HepG2 (cell line): ENCODE results near the gene NAPB. TPM values are rescaled to one million over a fixed set of nuclear protein-coding genes. Genes with fewer than 3 reads are reported as not detected.
A peak's percentile ranks its signal among the peaks of the same experiment; 100 is the strongest.

Source experiments
- FUBP1 ChIP-seq: sonication (generic); formaldehyde crosslinking; IDR thresholded peaks from 2 replicates; pipeline ENCODE4 v1.5.1; 2020; ENCODE audit warnings: missing genetic modification reagents, mild to moderate bottlenecking, borderline replicate concordance
- JUN ChIP-seq: sonication (generic); formaldehyde crosslinking; IDR thresholded peaks from 2 replicates; pipeline ENCODE4 v1.4.0; 2020; ENCODE audit warnings: mild to moderate bottlenecking, missing genetic modification reagents
- MEIS2 ChIP-seq: sonication (generic); formaldehyde crosslinking; IDR thresholded peaks from 2 replicates; pipeline ENCODE4 v1.9.0; 2021; ENCODE audit warnings: mild to moderate bottlenecking, missing genetic modification reagents
- MLLT10 ChIP-seq: sonication (generic); formaldehyde crosslinking; IDR thresholded peaks from 2 replicates; pipeline ENCODE4 v1.4.0; 2020; ENCODE audit warnings: missing genetic modification reagents
- NR2F2 ChIP-seq: IDR thresholded peaks from 2 replicates; pipeline ENCODE4 v1.6.1; 2012; ENCODE audit warnings: low read depth, inconsistent platforms, borderline replicate concordance
- TMF1 ChIP-seq: sonication (generic); formaldehyde crosslinking; IDR thresholded peaks from 2 replicates; pipeline ENCODE4 v1.8.1; 2022; ENCODE audit warnings: low read depth, missing genetic modification reagents
- ZHX2 ChIP-seq, 2 experiments: sonication (generic) in 1 of 2; formaldehyde crosslinking in 1 of 2; IDR thresholded peaks; 2 replicates each; pipeline versions ENCODE4 v1.6.1 to v1.9.0; 2014 to 2022; ENCODE audit warnings: antibody characterized with exemption in 1 of 2, borderline replicate concordance in 1 of 2, inconsistent platforms in 1 of 2, low read depth in 1 of 2, missing genetic modification reagents in 1 of 2
- ZNF12 ChIP-seq: sonication (generic); formaldehyde crosslinking; IDR thresholded peaks from 2 replicates; pipeline ENCODE4 v1.5.0; 2020; ENCODE audit warnings: missing genetic modification reagents
- ZNF207 ChIP-seq: fragments of 450-650 bp; IDR thresholded peaks from 2 replicates; pipeline ENCODE4 v1.6.1; 2016; ENCODE audit warnings: antibody characterized with exemption, borderline replicate concordance
- ZNF343 ChIP-seq: sonication (generic); formaldehyde crosslinking; IDR thresholded peaks from 2 replicates; pipeline ENCODE4 v1.4.0; 2020; ENCODE audit warnings: mild to moderate bottlenecking, missing genetic modification reagents
- ZNF607 ChIP-seq: sonication (generic); formaldehyde crosslinking; IDR thresholded peaks from 2 replicates; pipeline ENCODE4 v1.5.1; 2020; ENCODE audit warnings: missing genetic modification reagents, mild to moderate bottlenecking, borderline replicate concordance
- ZNF691 ChIP-seq: sonication (generic); formaldehyde crosslinking; IDR thresholded peaks from 2 replicates; pipeline ENCODE4 v1.4.0; 2020; ENCODE audit warnings: missing genetic modification reagents, low read depth, mild to moderate bottlenecking, borderline replicate concordance
- polyA plus RNA-seq, 8 experiments: library from polyadenylated mRNA; depleted of rRNA in 3 of 8; stranded (reverse) in 7 of 8; unstranded in 1 of 8; fragments of >200 nt; fragmentation: Illumina TruSeq in 4 of 8; extraction: Trizol in 4 of 8; gene quantifications; 2 replicates each; pipeline versions ENCODE4 v1.2.1 to v1.2.3, GENCODE V29; 2011 to 2016; ENCODE audit warnings: low read depth in 4 of 8, missing spikeins in 1 of 8, mixed read lengths in 1 of 8; ENCODE audit not compliant: insufficient read depth in 1 of 8
- total RNA-seq, 5 experiments: library from RNA; depleted of rRNA; stranded (reverse); fragments of >200 nt; fragmentation: Illumina TruSeq; extraction: Trizol; gene quantifications; 2 replicates each; pipeline ENCODE4 v1.2.3, GENCODE V29; 2016; ENCODE audit warnings: low read depth in 1 of 5
- TF ChIP-seq, protein P1 (sequence below): sonication (generic); formaldehyde crosslinking; IDR thresholded peaks from 2 replicates; pipeline ENCODE4 v1.4.0; 2020; ENCODE audit warnings: mild to moderate bottlenecking, missing genetic modification reagents
- TF ChIP-seq, protein P2 (sequence below): sonication (generic); formaldehyde crosslinking; IDR thresholded peaks from 2 replicates; pipeline ENCODE4 v1.5.0; 2020; ENCODE audit warnings: missing genetic modification reagents
- TF ChIP-seq, protein P3 (sequence below): sonication (generic); formaldehyde crosslinking; IDR thresholded peaks from 2 replicates; pipeline ENCODE4 v1.4.0; 2020; ENCODE audit warnings: mild to moderate bottlenecking, missing genetic modification reagents

The NAPB gene
- total and polyA plus RNA-seq, 2 of the 13 experiments (the other 11 are each of a cell fraction or from before 2014, with no cell fraction given) = 15.2 to 16.1 TPM

DNA sequence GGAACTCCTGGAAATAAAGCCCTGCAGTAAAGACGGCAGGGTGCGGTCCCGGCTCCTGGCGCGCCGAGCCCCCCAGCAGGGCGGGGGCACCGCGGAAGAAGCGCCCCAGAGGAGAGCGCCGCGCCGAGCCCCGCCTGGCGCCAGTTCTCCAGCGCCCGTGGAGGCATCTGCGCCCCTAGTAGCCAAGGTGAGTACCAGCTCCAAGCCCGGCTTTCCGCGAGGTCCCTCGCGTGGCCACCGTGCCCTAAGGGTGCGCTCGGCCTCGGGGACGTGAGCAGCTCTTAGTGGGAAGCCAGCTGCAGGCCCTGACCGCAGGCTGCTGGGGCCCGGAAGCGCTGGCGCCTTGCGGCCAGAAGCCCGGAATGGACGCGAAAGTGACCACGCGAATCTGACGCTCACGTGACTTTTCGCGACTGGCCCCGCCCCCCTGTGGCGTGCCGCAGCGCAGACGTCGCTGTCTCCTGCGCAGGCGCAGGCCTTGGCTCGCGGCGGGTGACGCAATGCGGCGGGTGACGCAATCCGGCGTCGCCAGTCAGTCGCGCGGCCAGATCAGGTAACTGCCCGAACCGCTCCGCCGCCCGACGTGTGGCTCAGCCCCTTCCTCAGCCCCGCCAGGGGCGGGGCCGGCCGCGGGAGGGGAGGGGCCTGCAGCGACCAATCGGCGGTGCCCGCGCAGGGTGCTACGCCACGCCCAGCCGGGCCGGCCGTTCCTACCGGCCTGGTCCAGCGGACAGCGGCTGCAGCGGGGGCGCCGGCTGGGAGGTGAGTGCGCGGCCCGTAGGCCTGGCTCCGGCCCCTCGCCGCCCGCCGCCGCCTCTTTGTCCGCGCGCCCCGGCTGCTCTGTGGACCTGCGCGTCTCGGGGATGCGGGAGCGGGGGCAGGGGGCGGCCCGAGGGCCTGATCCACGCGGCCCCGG, 59.6 kb downstream of the NAPB start, which contains the start of gene GZF1 (continued):
- TF ChIP-seq ZHX2 (IDR thresholded peaks at IDR 0.05; ENCODE audit: low read depth) (peak; percentile 100), ZHX2 (CRISPR knock-in tag; IDR thresholded peaks at IDR 0.05; ENCODE audit: borderline replicate concordance) (peak; percentile 96), NR2F2 (no peak; the same call in 1 of the 2 replicates), ZNF691 (CRISPR knock-in tag) (peak; percentile 98; the same call in 1 of the 2 replicates), MLLT10 (CRISPR knock-in tag) (no peak), JUN (CRISPR knock-in tag) (peak; percentile 96), ZNF607 (peak; percentile 99), TMF1 (peak; percentile 11; the same call in 1 of the 2 replicates), ZNF12 (CRISPR knock-in tag) (peak; percentile 79), MEIS2 (CRISPR knock-in tag) (peak; percentile 88; the same call in 1 of the 2 replicates), FUBP1 (CRISPR knock-in tag) (no peak; the same call in 1 of the 2 replicates), ZNF343 (CRISPR knock-in tag) (peak; percentile 89; the same call in 1 of the 2 replicates), ZNF207 (no peak)
- TF ChIP-seq, protein P1, sequence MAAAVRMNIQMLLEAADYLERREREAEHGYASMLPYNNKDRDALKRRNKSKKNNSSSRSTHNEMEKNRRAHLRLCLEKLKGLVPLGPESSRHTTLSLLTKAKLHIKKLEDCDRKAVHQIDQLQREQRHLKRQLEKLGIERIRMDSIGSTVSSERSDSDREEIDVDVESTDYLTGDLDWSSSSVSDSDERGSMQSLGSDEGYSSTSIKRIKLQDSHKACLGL (CRISPR knock-in tag) = peak; percentile 99
- TF ChIP-seq, protein P2, sequence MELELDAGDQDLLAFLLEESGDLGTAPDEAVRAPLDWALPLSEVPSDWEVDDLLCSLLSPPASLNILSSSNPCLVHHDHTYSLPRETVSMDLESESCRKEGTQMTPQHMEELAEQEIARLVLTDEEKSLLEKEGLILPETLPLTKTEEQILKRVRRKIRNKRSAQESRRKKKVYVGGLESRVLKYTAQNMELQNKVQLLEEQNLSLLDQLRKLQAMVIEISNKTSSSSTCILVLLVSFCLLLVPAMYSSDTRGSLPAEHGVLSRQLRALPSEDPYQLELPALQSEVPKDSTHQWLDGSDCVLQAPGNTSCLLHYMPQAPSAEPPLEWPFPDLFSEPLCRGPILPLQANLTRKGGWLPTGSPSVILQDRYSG (CRISPR knock-in tag) = peak; percentile 82
- TF ChIP-seq, protein P3, sequence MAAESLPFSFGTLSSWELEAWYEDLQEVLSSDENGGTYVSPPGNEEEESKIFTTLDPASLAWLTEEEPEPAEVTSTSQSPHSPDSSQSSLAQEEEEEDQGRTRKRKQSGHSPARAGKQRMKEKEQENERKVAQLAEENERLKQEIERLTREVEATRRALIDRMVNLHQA = no peak
